Neural cell (in vitro differentiated cells): ENCODE data around the gene KIF16B. TPM values are rescaled to one million over a fixed set of nuclear protein-coding genes. Genes with fewer than 3 reads are reported as not detected.

ENCODE experiments used
- H2AFZ ChIP-seq: fragments of 200-600, 300-800 bp; sonication (generic), shearing (Covaris generic); 2 replicates; pipeline ENCODE4 v1.6.0; 2014; ENCODE audit warnings: low read depth, mild to moderate bottlenecking, antibody characterized with exemption, low read length, moderate library complexity
- H3F3A ChIP-seq: fragments of 200-600 bp; shearing (Covaris generic); 2 replicates; pipeline ENCODE4 v1.6.1; 2016; ENCODE audit warnings: mild to moderate bottlenecking, moderate library complexity, mixed read lengths, antibody characterized with exemption, low read length; ENCODE audit not compliant: insufficient read depth, poor library complexity, severe bottlenecking
- H3K27ac ChIP-seq: fragments of 200-600, 300-800 bp; sonication (generic), shearing (Covaris generic); 2 replicates; pipeline ENCODE4 v1.5.1; 2014; ENCODE audit warnings: mild to moderate bottlenecking, low read length, moderate library complexity
- H3K27me3 ChIP-seq: fragments of 300-800, 200-600 bp; sonication (generic), shearing (Covaris generic); 2 replicates; pipeline ENCODE4 v1.6.0; 2014; ENCODE audit warnings: mild to moderate bottlenecking, low read depth, low read length, moderate library complexity; ENCODE audit not compliant: insufficient read depth
- H3K36me3 ChIP-seq: fragments of 300-800, 200-600 bp; sonication (generic), shearing (Covaris generic); 2 replicates; pipeline ENCODE4 v1.5.1; 2014; ENCODE audit warnings: mild to moderate bottlenecking, antibody characterized with exemption, low read length, moderate library complexity; ENCODE audit not compliant: insufficient read depth
- H3K4me2 ChIP-seq: fragments of 300-800, 200-600 bp; sonication (generic), shearing (Covaris generic); 2 replicates; pipeline ENCODE4 v1.6.0; 2014; ENCODE audit warnings: mild to moderate bottlenecking, low read length
- H3K4me3 ChIP-seq: fragments of 300-800, 200-600 bp; sonication (generic), shearing (Covaris generic); 2 replicates; pipeline ENCODE4 v1.5.1; 2014; ENCODE audit warnings: mild to moderate bottlenecking, low read length, moderate library complexity
- H3K79me2 ChIP-seq: fragments of 200-600 bp; shearing (Covaris generic); replicated peaks from 2 replicates; pipeline ENCODE4 v1.6.0; 2014; ENCODE audit warnings: mild to moderate bottlenecking, low read length, moderate library complexity; ENCODE audit not compliant: insufficient read depth
- H3K9ac ChIP-seq: fragments of 300-800, 200-600 bp; sonication (generic), shearing (Covaris generic); 2 replicates; pipeline ENCODE4 v1.6.1; 2016; ENCODE audit warnings: mild to moderate bottlenecking, low read length, mixed read lengths
- H3K9me2 ChIP-seq: fragments of 200-600 bp; shearing (Covaris generic); 2 replicates; pipeline ENCODE4 v1.6.1; 2016; ENCODE audit warnings: mild to moderate bottlenecking, low read length, mixed read lengths; ENCODE audit not compliant: insufficient read depth
- H3K9me3 ChIP-seq: fragments of 200-600, 300-800 bp; sonication (generic), shearing (Covaris generic); 2 replicates; pipeline ENCODE4 v1.6.1; 2016; ENCODE audit warnings: mild to moderate bottlenecking, mixed run types, low read length, moderate library complexity, mixed read lengths
- H4K20me1 ChIP-seq: fragments of 200-600 bp; shearing (Covaris generic); 2 replicates; pipeline ENCODE4 v1.6.1; 2016; ENCODE audit warnings: mild to moderate bottlenecking, mixed run types; ENCODE audit not compliant: insufficient read depth
- EP300 ChIP-seq: fragments of 450-650 bp; conservative IDR thresholded peaks from 2 replicates; pipeline ENCODE4 v1.6.1; 2014; ENCODE audit warnings: antibody characterized with exemption, mild to moderate bottlenecking, moderate library complexity; ENCODE audit not compliant: poor library complexity, severe bottlenecking
- EZH2 ChIP-seq: fragments of 200-600, 300-800 bp; shearing (Covaris generic), sonication (generic); IDR thresholded peaks from 2 replicates; pipeline ENCODE4 v1.6.1; 2014; ENCODE audit warnings: antibody characterized with exemption, low read length, borderline replicate concordance, mild to moderate bottlenecking; ENCODE audit not compliant: insufficient read depth, poor library complexity, severe bottlenecking
- MXI1 ChIP-seq: fragments of 450-650 bp; conservative IDR thresholded peaks from 2 replicates; pipeline ENCODE4 v1.6.1; 2014; ENCODE audit warnings: antibody characterized with exemption, mild to moderate bottlenecking; ENCODE audit not compliant: poor library complexity, severe bottlenecking
- POLR2AphosphoS5 ChIP-seq: IDR thresholded peaks from 2 replicates; pipeline ENCODE4 v1.6.1; 2012
- RAD21 ChIP-seq: fragments of 450-650 bp; conservative IDR thresholded peaks from 2 replicates; pipeline ENCODE4 v1.6.1; 2014; ENCODE audit warnings: antibody characterized with exemption, mild to moderate bottlenecking, moderate library complexity
- SMC3 ChIP-seq: fragments of 450-650 bp; conservative IDR thresholded peaks from 2 replicates; pipeline ENCODE4 v1.6.1; 2014; ENCODE audit warnings: antibody characterized with exemption, mild to moderate bottlenecking, moderate library complexity; ENCODE audit not compliant: poor library complexity
- TAF1 ChIP-seq: IDR thresholded peaks from 2 replicates; pipeline ENCODE4 v1.6.1; 2012; ENCODE audit warnings: low read depth
- polyA plus RNA-seq: library from polyadenylated mRNA; depleted of rRNA; stranded (reverse); fragments of >200 nt; gene quantifications from 2 replicates; pipeline ENCODE4 v1.2.3, GENCODE V29; 2014
- TF ChIP-seq, protein P1 (sequence below): IDR thresholded peaks from 2 replicates; pipeline ENCODE4 v1.6.1; 2012; ENCODE audit warnings: borderline replicate concordance
- TF ChIP-seq, protein P2 (sequence below): fragments of 450-650 bp; IDR thresholded peaks from 2 replicates; pipeline ENCODE4 v1.5.1; 2014; ENCODE audit warnings: antibody characterized with exemption, mild to moderate bottlenecking, moderate library complexity; ENCODE audit not compliant: poor library complexity, severe bottlenecking

The KIF16B gene
- polyA plus RNA-seq, 1 donor from 2014 or later = 3.8 TPM

DNA sequence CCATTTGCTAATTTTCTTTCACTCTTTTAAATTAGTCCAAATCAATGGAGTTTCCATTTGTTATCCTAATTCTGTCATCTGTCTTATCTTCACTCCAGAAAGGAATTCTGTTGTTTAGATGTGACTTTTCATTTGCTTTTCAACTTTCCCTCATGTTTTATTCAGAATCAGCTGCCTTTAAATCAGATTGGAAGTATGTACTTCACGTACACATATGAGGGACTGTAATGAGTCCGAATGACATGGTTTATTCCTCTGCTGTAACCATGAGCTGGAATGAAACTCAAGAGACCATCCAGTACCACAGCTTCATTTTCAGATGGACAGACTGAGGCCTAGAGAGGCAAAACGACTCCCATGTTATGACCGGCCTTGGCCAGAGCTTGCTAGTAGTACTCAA is 302.3 kb downstream of the KIF16B start:
- Histone ChIP-seq H2AFZ (no peak overlapping the region), H3K27ac (no peak overlapping the region), H3K79me2 (no peaks in the 10 kb centered on the region), H3K4me3 (no peak overlapping the region), H4K20me1 (no peaks in the 10 kb centered on the region), H3K4me2 (no peak overlapping the region), H3K9me2 (no peaks in the 10 kb centered on the region), H3F3A (no peaks in the 10 kb centered on the region), H3K9me3 (no peaks in the 10 kb centered on the region), H3K27me3 (no peaks in the 10 kb centered on the region), H3K9ac (no peak overlapping the region), H3K36me3 (no peaks in the 10 kb centered on the region)
- no peak for TF ChIP-seq MXI1
- TF ChIP-seq, protein P1, sequence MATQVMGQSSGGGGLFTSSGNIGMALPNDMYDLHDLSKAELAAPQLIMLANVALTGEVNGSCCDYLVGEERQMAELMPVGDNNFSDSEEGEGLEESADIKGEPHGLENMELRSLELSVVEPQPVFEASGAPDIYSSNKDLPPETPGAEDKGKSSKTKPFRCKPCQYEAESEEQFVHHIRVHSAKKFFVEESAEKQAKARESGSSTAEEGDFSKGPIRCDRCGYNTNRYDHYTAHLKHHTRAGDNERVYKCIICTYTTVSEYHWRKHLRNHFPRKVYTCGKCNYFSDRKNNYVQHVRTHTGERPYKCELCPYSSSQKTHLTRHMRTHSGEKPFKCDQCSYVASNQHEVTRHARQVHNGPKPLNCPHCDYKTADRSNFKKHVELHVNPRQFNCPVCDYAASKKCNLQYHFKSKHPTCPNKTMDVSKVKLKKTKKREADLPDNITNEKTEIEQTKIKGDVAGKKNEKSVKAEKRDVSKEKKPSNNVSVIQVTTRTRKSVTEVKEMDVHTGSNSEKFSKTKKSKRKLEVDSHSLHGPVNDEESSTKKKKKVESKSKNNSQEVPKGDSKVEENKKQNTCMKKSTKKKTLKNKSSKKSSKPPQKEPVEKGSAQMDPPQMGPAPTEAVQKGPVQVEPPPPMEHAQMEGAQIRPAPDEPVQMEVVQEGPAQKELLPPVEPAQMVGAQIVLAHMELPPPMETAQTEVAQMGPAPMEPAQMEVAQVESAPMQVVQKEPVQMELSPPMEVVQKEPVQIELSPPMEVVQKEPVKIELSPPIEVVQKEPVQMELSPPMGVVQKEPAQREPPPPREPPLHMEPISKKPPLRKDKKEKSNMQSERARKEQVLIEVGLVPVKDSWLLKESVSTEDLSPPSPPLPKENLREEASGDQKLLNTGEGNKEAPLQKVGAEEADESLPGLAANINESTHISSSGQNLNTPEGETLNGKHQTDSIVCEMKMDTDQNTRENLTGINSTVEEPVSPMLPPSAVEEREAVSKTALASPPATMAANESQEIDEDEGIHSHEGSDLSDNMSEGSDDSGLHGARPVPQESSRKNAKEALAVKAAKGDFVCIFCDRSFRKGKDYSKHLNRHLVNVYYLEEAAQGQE = no peak
- TF ChIP-seq RAD21 = no peak
- TF ChIP-seq, protein P2, sequence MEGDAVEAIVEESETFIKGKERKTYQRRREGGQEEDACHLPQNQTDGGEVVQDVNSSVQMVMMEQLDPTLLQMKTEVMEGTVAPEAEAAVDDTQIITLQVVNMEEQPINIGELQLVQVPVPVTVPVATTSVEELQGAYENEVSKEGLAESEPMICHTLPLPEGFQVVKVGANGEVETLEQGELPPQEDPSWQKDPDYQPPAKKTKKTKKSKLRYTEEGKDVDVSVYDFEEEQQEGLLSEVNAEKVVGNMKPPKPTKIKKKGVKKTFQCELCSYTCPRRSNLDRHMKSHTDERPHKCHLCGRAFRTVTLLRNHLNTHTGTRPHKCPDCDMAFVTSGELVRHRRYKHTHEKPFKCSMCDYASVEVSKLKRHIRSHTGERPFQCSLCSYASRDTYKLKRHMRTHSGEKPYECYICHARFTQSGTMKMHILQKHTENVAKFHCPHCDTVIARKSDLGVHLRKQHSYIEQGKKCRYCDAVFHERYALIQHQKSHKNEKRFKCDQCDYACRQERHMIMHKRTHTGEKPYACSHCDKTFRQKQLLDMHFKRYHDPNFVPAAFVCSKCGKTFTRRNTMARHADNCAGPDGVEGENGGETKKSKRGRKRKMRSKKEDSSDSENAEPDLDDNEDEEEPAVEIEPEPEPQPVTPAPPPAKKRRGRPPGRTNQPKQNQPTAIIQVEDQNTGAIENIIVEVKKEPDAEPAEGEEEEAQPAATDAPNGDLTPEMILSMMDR = no peak
- no peak for TF ChIP-seq POLR2AphosphoS5
- TF ChIP-seq EZH2 = no peak
- no peak for TF ChIP-seq SMC3
- TF ChIP-seq EP300 = no peak
- TF ChIP-seq TAF1 = no peak

DNA sequence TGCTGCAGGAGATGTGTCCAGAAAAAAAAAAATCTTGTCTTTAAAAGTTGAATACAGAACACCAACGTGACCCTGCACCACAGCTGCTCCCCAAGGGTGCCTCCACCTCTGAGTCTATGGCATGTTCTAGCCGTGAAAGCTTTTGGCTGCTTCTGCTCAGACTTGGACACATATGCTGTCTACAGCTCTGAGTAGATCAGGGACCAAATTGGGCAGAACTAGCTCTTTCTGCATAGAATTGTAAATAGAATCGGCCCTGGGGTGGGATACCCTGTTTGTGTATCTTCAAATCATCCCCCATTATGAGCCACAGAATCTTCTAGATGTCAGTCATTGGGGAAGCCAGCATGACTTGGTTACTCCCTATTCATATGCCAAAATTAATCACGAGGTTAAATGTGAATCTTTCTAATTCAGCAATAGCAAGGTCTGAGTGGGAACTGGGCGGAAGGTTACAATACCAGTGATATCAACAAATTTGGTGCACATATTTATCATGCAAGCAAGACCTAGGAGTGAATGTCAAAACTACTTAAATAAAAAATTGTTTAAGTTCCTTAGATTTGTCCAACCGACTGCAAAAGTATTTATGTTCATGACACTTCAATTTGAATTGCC is 302.8 kb downstream of the KIF16B start:
- H3K4me2 ChIP-seq = no peak overlapping the region
- TF ChIP-seq TAF1 = no peak
- TF ChIP-seq, protein P1 = no peak
- no peak for TF ChIP-seq RAD21
- TF ChIP-seq, protein P2 = no peak
- H2AFZ ChIP-seq = no peak overlapping the region
- H3K4me3 ChIP-seq = no peak overlapping the region
- no peaks in the 10 kb centered on the region for H3K9me2 ChIP-seq
- no peaks in the 10 kb centered on the region for H3K79me2 ChIP-seq
- H3K9ac ChIP-seq = no peak overlapping the region
- H3F3A ChIP-seq = no peaks in the 10 kb centered on the region
- no peaks in the 10 kb centered on the region for H3K9me3 ChIP-seq
- no peaks in the 10 kb centered on the region for H3K27me3 ChIP-seq
- H3K36me3 ChIP-seq = no peaks in the 10 kb centered on the region
- no peaks in the 10 kb centered on the region for H4K20me1 ChIP-seq
- H3K27ac ChIP-seq = no peak overlapping the region
